Superior temporal gyrus (tissue), 1 donor: Measurements from ENCODE around the gene ERF.

Experiments
- DNase-seq: peaks from one replicate; pipeline ENCODE4 v3.0.0-alpha.2; 2016; ENCODE audit errors: extremely low spot score

Gene ERF

GRCh38 chr19:42254850-42255765, at the start of gene ERF:
Gene ERF (minus strand): TSS chr19:42255128. CDS start chr19:42254999, 129 bp downstream.
- peak; percentile 90 for DNase-seq

- DNase-seq = no peak
Measured at GRCh38 chr19:42303876-42304275, 48.9 kb upstream of the ERF start.

- DNase-seq = no peak
Measured at GRCh38 chr19:42303101-42303464, 48.2 kb upstream of the ERF start.

- DNase-seq = no peak
Measured at GRCh38 chr19:42301646-42302203, 46.8 kb upstream of the ERF start, which contains the start of gene PRR19. Gene PRR19 (plus strand): TSS chr19:42302132. CDS start chr19:42309585, 7,453 bp downstream.

- no peak for DNase-seq
Measured at GRCh38 chr19:42297039-42297438, 42.1 kb upstream of the ERF start.

GRCh38 chr19:42295831-42296525, 41.0 kb upstream of the ERF start:
- peak; percentile 83 for DNase-seq

- no peak for DNase-seq
Measured at GRCh38 chr19:42295342-42295741, 40.4 kb upstream of the ERF start.

GRCh38 chr19:42294471-42295137, 39.7 kb upstream of the ERF start:
- no peak for DNase-seq

GRCh38 chr19:42293948-42294347, 39.0 kb upstream of the ERF start:
- DNase-seq = no peak

GRCh38 chr19:42293540-42293939, 38.6 kb upstream of the ERF start:
- DNase-seq = no peak

- no peak for DNase-seq
Measured at GRCh38 chr19:42292963-42293362, 38.0 kb upstream of the ERF start.

GRCh38 chr19:42292042-42292960, 37.4 kb upstream of the ERF start:
- DNase-seq = no peak

GRCh38 chr19:42291435-42291810, 36.5 kb upstream of the ERF start:
- no peak for DNase-seq

GRCh38 chr19:42290523-42291434, 35.9 kb upstream of the ERF start:
- no peak for DNase-seq

- DNase-seq = no peak
Measured at GRCh38 chr19:42290136-42290522, 35.2 kb upstream of the ERF start.

GRCh38 chr19:42289556-42290041, 34.7 kb upstream of the ERF start:
- no peak for DNase-seq

- no peak for DNase-seq
Measured at GRCh38 chr19:42288881-42289555, 34.1 kb upstream of the ERF start.

GRCh38 chr19:42288387-42288786, 33.5 kb upstream of the ERF start:
- no peak for DNase-seq

GRCh38 chr19:42287827-42288107, 32.8 kb upstream of the ERF start:
- no peak for DNase-seq
